HepG2 (cell line): ENCODE data around the gene GRIK4. TPM values are rescaled to one million over a fixed set of nuclear protein-coding genes. Genes with fewer than 3 reads are reported as not detected.

Experiments used
- ATAC-seq: fragments of 200-7000 bp; cut with Tn5 transposase; 3 replicates; pipeline ENCODE4 v1.9.1; 2020; ENCODE audit warnings: mild to moderate bottlenecking, moderate library complexity
- BruUV-seq: library from RNA; stranded (reverse); fragments of 400-500 nt; replicated peaks from 2 replicates; lab custom pipeline; 2021; lab: Mats Ljungman, UMichigan
- CTCF ChIA-PET: fragments of 300-600 bp; formaldehyde crosslinking; extraction: SDS; loops from one replicate; lab custom pipeline; 2021; ENCODE audit warnings: low total read pairs, inconsistent platforms, low intra/inter-chr PET ratio; lab: Yijun Ruan, JAX
- POLR2A ChIA-PET: fragments of 350-600 bp; sonication (Branson Sonifier 250); formaldehyde crosslinking; loops from one replicate; lab custom pipeline; 2020; ENCODE audit warnings: antibody characterized with exemption, inconsistent platforms; lab: Yijun Ruan, JAX
- DNase-seq: peaks from one replicate; pipeline ENCODE4 v3.0.0-alpha.2; 2015; ENCODE audit warnings: low spot score
- FAIRE-seq: peaks from 3 replicates; lab custom pipeline; 2011; peaks lifted over from hg19 to GRCh38; lab: Jason Lieb, UNC
- H2AFZ ChIP-seq: one replicate; pipeline ENCODE4 v1.6.1; 2011; ENCODE audit warnings: low read length, inconsistent platforms
- H3K27ac ChIP-seq: fragments of 300-600 bp; 3 replicates; pipeline ENCODE4 v1.8.0; 2011; ENCODE audit warnings: mixed run types, mild to moderate bottlenecking, mixed read lengths, low read length, inconsistent platforms; ENCODE audit not compliant: insufficient read depth; ENCODE audit errors: extremely low read length
- H3K27me3 ChIP-seq, 2 experiments: fragments of 200-600 bp in 1 of 2; 2 replicates in 1 of 2; 3 replicates in 1 of 2; pipeline versions ENCODE4 v1.6.0 to v1.8.0; 2011; ENCODE audit warnings: low read length in 2 of 2, mild to moderate bottlenecking in 2 of 2, moderate library complexity in 2 of 2, inconsistent platforms in 1 of 2; ENCODE audit not compliant: insufficient read depth in 2 of 2, control insufficient read depth in 1 of 2
- H3K36me3 ChIP-seq, 2 experiments: fragments of 200-600 bp in 1 of 2; replicated peaks in 1 of 2; 2 replicates in 1 of 2; 3 replicates in 1 of 2; pipeline versions ENCODE4 v1.5.1 to v1.8.0; 2011; ENCODE audit warnings: low read length in 2 of 2, inconsistent platforms in 1 of 2; ENCODE audit not compliant: insufficient read depth in 2 of 2, control insufficient read depth in 1 of 2
- H3K4me1 ChIP-seq: 2 replicates; pipeline ENCODE4 v1.5.1; 2012; ENCODE audit warnings: low read length, inconsistent platforms; ENCODE audit not compliant: insufficient read depth
- H3K4me2 ChIP-seq: 2 replicates; pipeline ENCODE4 v1.6.0; 2011; ENCODE audit warnings: low read depth, low read length, inconsistent platforms
- H3K4me3 ChIP-seq, 3 experiments: fragments of 200-600 bp in 1 of 3; sonication (generic), shearing (Covaris generic) in 1 of 3; replicated peaks in 1 of 3; 2 replicates each; pipeline ENCODE4 v1.5.1; 2011 to 2016; ENCODE audit warnings: low read length in 3 of 3, inconsistent platforms in 2 of 3, low read depth in 2 of 3, mild to moderate bottlenecking in 2 of 3, control low read depth in 1 of 3, mixed read lengths in 1 of 3; ENCODE audit not compliant: insufficient read depth in 1 of 3
- H3K79me2 ChIP-seq: one replicate; pipeline ENCODE4 v1.6.1; 2011; ENCODE audit warnings: low read length, inconsistent platforms; ENCODE audit not compliant: insufficient read depth
- H3K9ac ChIP-seq: 2 replicates; pipeline ENCODE4 v1.6.0; 2011; ENCODE audit warnings: mild to moderate bottlenecking, low read depth, low read length, inconsistent platforms; ENCODE audit not compliant: insufficient read depth
- H3K9me3 ChIP-seq: 2 replicates; pipeline ENCODE4 v1.5.1; 2012; ENCODE audit warnings: mild to moderate bottlenecking, low read length
- H4K20me1 ChIP-seq: 2 replicates; pipeline ENCODE4 v1.6.0; 2011; ENCODE audit warnings: inconsistent platforms, mild to moderate bottlenecking, low read length, moderate library complexity; ENCODE audit not compliant: insufficient read depth
- E2F2 ChIP-seq: sonication (generic); formaldehyde crosslinking; IDR thresholded peaks from 2 replicates; pipeline ENCODE4 v1.4.0; 2020; ENCODE audit warnings: missing genetic modification reagents, borderline replicate concordance
- FOXO1 ChIP-seq: sonication (generic); formaldehyde crosslinking; IDR thresholded peaks from 2 replicates; pipeline ENCODE4 v1.4.0; 2020; ENCODE audit warnings: missing genetic modification reagents
- GABPA ChIP-seq, 2 experiments: IDR thresholded peaks; 2 replicates each; pipeline ENCODE4 v1.6.1; 2011 to 2016; ENCODE audit warnings: low read depth in 2 of 2, low read length in 1 of 2, missing biosample characterization in 1 of 2, missing genetic modification characterization in 1 of 2
- GABPB1 ChIP-seq: IDR thresholded peaks from 2 replicates; pipeline ENCODE4 v1.6.1; 2016; ENCODE audit warnings: mild to moderate bottlenecking, missing genetic modification reagents, moderate library complexity, missing compliant biosample characterization
- GTF3A ChIP-seq: sonication (generic); formaldehyde crosslinking; conservative IDR thresholded peaks from 2 replicates; pipeline ENCODE4 v1.4.0; 2020; ENCODE audit warnings: mild to moderate bottlenecking, missing genetic modification reagents
- KMT2B ChIP-seq: IDR thresholded peaks from 2 replicates; pipeline ENCODE4 v1.6.1; 2016; ENCODE audit warnings: missing genetic modification reagents, missing compliant biosample characterization
- MIER3 ChIP-seq: IDR thresholded peaks from 2 replicates; pipeline ENCODE4 v1.6.1; 2016; ENCODE audit warnings: missing compliant biosample characterization, borderline replicate concordance
- NBN ChIP-seq: fragments of 450-650 bp; conservative IDR thresholded peaks from 2 replicates; pipeline ENCODE4 v1.6.1; 2017
- PTBP1 ChIP-seq: fragments of 200-400 bp; formaldehyde crosslinking; IDR thresholded peaks from 2 replicates; pipeline ENCODE4 v1.6.1; 2018; ENCODE audit warnings: low read length, low read depth; ENCODE audit not compliant: poor library complexity, severe bottlenecking
- REXO4 ChIP-seq: sonication (generic); formaldehyde crosslinking; IDR thresholded peaks from 2 replicates; pipeline ENCODE4 v1.8.0; 2022; ENCODE audit warnings: missing genetic modification reagents, mild to moderate bottlenecking, borderline replicate concordance
- SALL1 ChIP-seq: sonication (generic); formaldehyde crosslinking; IDR thresholded peaks from 2 replicates; pipeline ENCODE4 v1.8.0; 2022; ENCODE audit warnings: mild to moderate bottlenecking, missing genetic modification reagents
- SIX1 ChIP-seq: sonication (generic); formaldehyde crosslinking; IDR thresholded peaks from 2 replicates; pipeline ENCODE4 v1.4.0; 2020; ENCODE audit warnings: missing genetic modification reagents, borderline replicate concordance
- SP2 ChIP-seq: sonication (generic); formaldehyde crosslinking; IDR thresholded peaks from 2 replicates; pipeline ENCODE4 v1.5.1; 2020; ENCODE audit warnings: mild to moderate bottlenecking, missing genetic modification reagents
- ZFP90 ChIP-seq: sonication (generic); formaldehyde crosslinking; IDR thresholded peaks from 2 replicates; pipeline ENCODE4 v1.8.0; 2022; ENCODE audit warnings: missing genetic modification reagents, mild to moderate bottlenecking, inconsistent platforms, borderline replicate concordance
- ZNF142 ChIP-seq: sonication (generic); formaldehyde crosslinking; IDR thresholded peaks from 2 replicates; pipeline ENCODE4 v1.4.0; 2020; ENCODE audit warnings: missing genetic modification reagents
- ZNF547 ChIP-seq: sonication (generic); formaldehyde crosslinking; IDR thresholded peaks from 2 replicates; pipeline ENCODE4 v1.5.1; 2020; ENCODE audit warnings: mild to moderate bottlenecking, missing genetic modification reagents
- ZNF605 ChIP-seq: sonication (generic); formaldehyde crosslinking; IDR thresholded peaks from 2 replicates; pipeline ENCODE4 v1.8.0; 2022; ENCODE audit warnings: mild to moderate bottlenecking, missing genetic modification reagents
- ZNF784 ChIP-seq: sonication (generic); formaldehyde crosslinking; IDR thresholded peaks from 2 replicates; pipeline ENCODE4 v1.5.1; 2020; ENCODE audit warnings: missing genetic modification reagents, mild to moderate bottlenecking, borderline replicate concordance
- ZNF850 ChIP-seq: sonication (generic); formaldehyde crosslinking; conservative IDR thresholded peaks from 2 replicates; pipeline ENCODE4 v1.9.0; 2021; ENCODE audit warnings: mild to moderate bottlenecking, missing genetic modification reagents
- WGBS: methylation state at CpG from one replicate; pipeline ENCODE4 v1.1.6; 2017; ENCODE audit warnings: low lambda C conversion rate; 5-methylcytosine and 5-hydroxymethylcytosine counted together
- in situ Hi-C: cut with HindIII; loops from 2 replicates; pipeline ENCODE4 v1.10.0; 2017; ENCODE audit warnings: low pct_unique_long_range_greater_than_20kb; ENCODE audit not compliant: extremely low pct_ligation_motif_present
- intact Hi-C: fragments of 100-400 bp; cut with micrococcal nuclease; formaldehyde crosslinking; loops from one replicate; pipeline ENCODE4 v1.10.0; 2022; ENCODE audit not compliant: unreplicated experiment
- polyA plus RNA-seq, 8 experiments: library from polyadenylated mRNA; depleted of rRNA in 3 of 8; stranded (reverse) in 7 of 8; unstranded in 1 of 8; fragments of >200 nt; fragmentation: Illumina TruSeq in 4 of 8; extraction: Trizol in 4 of 8; gene quantifications; 2 replicates each; pipeline versions ENCODE4 v1.2.1 to v1.2.3, GENCODE V29; 2011 to 2016; ENCODE audit warnings: low read depth in 4 of 8, missing spikeins in 1 of 8, mixed read lengths in 1 of 8; ENCODE audit not compliant: insufficient read depth in 1 of 8
- total RNA-seq, 5 experiments: library from RNA; depleted of rRNA; stranded (reverse); fragments of >200 nt; fragmentation: Illumina TruSeq; extraction: Trizol; gene quantifications; 2 replicates each; pipeline ENCODE4 v1.2.3, GENCODE V29; 2016; ENCODE audit warnings: low read depth in 1 of 5

The GRIK4 gene
- total and polyA plus RNA-seq, 2 of the 13 experiments (the other 11 are each of a cell fraction or from before 2014, with no cell fraction given): 0.04 to 0.07 TPM

GRCh38 chr11:120712014-120712413 is 200.5 kb downstream of the GRIK4 start:
- intact Hi-C loops (no loop called here), in situ Hi-C loops (no loop called here)
- Histone ChIP-seq H3K9me3 (no peaks in the 10 kb centered on the region), H3K4me1 (peaks cover 48% of the 10 kb centered on the region), H2AFZ (no peak overlapping the region), H3K79me2 (no peaks in the 10 kb centered on the region), H3K27me3 (peaks cover 0 to 3% of the 10 kb centered on the region in 2 experiments; a peak in 1 of 5 replicates), H3K4me3 (no peak overlapping the region), H3K9ac (no peak overlapping the region), H3K36me3 (no peaks in the 10 kb centered on the region), H3K27ac (no peak overlapping the region), H3K4me2 (no peak overlapping the region), H4K20me1 (no peaks in the 10 kb centered on the region)
- DNase-seq (no peak), FAIRE-seq (no peak), ATAC-seq (no peak)
- ChIA-PET CTCF (no interaction called here), POLR2A (interaction anchor here (2.6 kb wide), 1 partner anchor 37 kb away, joined by 12 read pairs; no protein-coding TSS in a partner anchor)
- BruUV-seq: no TSS peak
- WGBS: 84% methylated on average over 6 of the region's 6 CpGs
- TF ChIP-seq ZFP90 (CRISPR knock-in tag) (no peak), ZNF850 (CRISPR knock-in tag) (no peak), REXO4 (CRISPR knock-in tag) (no peak), GTF3A (CRISPR knock-in tag) (no peak), ZNF605 (CRISPR knock-in tag) (no peak), NBN (no peak), KMT2B (CRISPR knock-in tag) (no peak), MIER3 (no peak), ZNF547 (CRISPR knock-in tag) (no peak), SP2 (no peak), FOXO1 (CRISPR knock-in tag) (no peak), PTBP1 (no peak), ZNF784 (no peak), GABPB1 (no peak), SALL1 (no peak), SIX1 (no peak), E2F2 (CRISPR knock-in tag) (no peak), ZNF142 (CRISPR knock-in tag) (no peak), GABPA (IDR thresholded peaks at IDR 0.05; ENCODE audit: low read depth, low read length) (no peak), GABPA (CRISPR knock-in tag; IDR thresholded peaks at IDR 0.05; ENCODE audit: low read depth) (no peak)
